Stimulated activated CD8-positive, alpha-beta memory T cell treated with anti-CD3 and anti-CD28 coated beads, Interleukin-15, amount 100 ng/mL, for 4 hours (primary cell): Measurements from ENCODE around the gene KIF5C.
A peak's percentile ranks its signal among the peaks of the same experiment; 100 is the strongest.

ENCODE experiments used
- DNase-seq, 2 donors: peaks; one replicate each; pipeline ENCODE4 v3.0.0-alpha.2; 2020; ENCODE audit warnings: low read depth in 2 of 2

Gene KIF5C

GRCh38 chr2:149015926-149016563 is 141.0 kb downstream of the KIF5C start:
- no peak for DNase-seq

- peak; percentile 4 to 41 for DNase-seq
These were observed 142.3 kb downstream of the KIF5C start for GRCh38 chr2:149017116-149017985.

- DNase-seq: no peak
These were observed 144.0 kb downstream of the KIF5C start for GRCh38 chr2:149018981-149019380.

- no peak for DNase-seq
These were observed 144.7 kb downstream of the KIF5C start for GRCh38 chr2:149019768-149020167.

GRCh38 chr2:149020432-149020851 is 145.4 kb downstream of the KIF5C start:
- DNase-seq: no peak

GRCh38 chr2:149021271-149021719 is 146.3 kb downstream of the KIF5C start:
- DNase-seq: no peak

- DNase-seq: no peak
These were observed 146.7 kb downstream of the KIF5C start for GRCh38 chr2:149021761-149022160.

GRCh38 chr2:149023091-149023490 is 148.1 kb downstream of the KIF5C start:
- no peak for DNase-seq

GRCh38 chr2:149027590-149028250 is 152.7 kb downstream of the KIF5C start:
- DNase-seq: no peak

- no peak for DNase-seq
These were observed 153.3 kb downstream of the KIF5C start for GRCh38 chr2:149028377-149028776.

- no peak for DNase-seq
These were observed 153.9 kb downstream of the KIF5C start for GRCh38 chr2:149028891-149029290.

- no peak for DNase-seq
These were observed 154.4 kb downstream of the KIF5C start for GRCh38 chr2:149029307-149029965.

- no peak for DNase-seq
These were observed 156.4 kb downstream of the KIF5C start for GRCh38 chr2:149031396-149031795.

GRCh38 chr2:149033716-149034115 is 158.7 kb downstream of the KIF5C start:
- DNase-seq: no peak

GRCh38 chr2:149034406-149034805 is 159.4 kb downstream of the KIF5C start:
- no peak for DNase-seq

GRCh38 chr2:149036507-149037293 is 161.7 kb downstream of the KIF5C start:
- no peak for DNase-seq

GRCh38 chr2:149037851-149038250 is 162.8 kb downstream of the KIF5C start:
- DNase-seq: no peak

- DNase-seq: no peak
These were observed 163.6 kb downstream of the KIF5C start, which contains the start of gene LYPD6B for GRCh38 chr2:149038442-149039212. Gene LYPD6B, plus strand, starts transcription at chr2:149038699. Its CDS starts 92,250 bp downstream, at chr2:149130949.

GRCh38 chr2:149039213-149039724 is 164.2 kb downstream of the KIF5C start:
- no peak for DNase-seq

GRCh38 chr2:149040451-149040850 is 165.4 kb downstream of the KIF5C start:
- no peak for DNase-seq
